Duodenal mucosa (tissue), 2 donors: ENCODE measurements around the gene HSPB1.

Experiments used
- H3K27ac ChIP-seq: one replicate; pipeline ENCODE4 v1.7.0; 2013; ENCODE audit warnings: low read depth, low read length
- H3K27me3 ChIP-seq, 2 donors: one replicate each; pipeline ENCODE4 v1.7.0; 2013; ENCODE audit warnings: low read length in 2 of 2, control low read depth in 1 of 2; ENCODE audit not compliant: insufficient read depth in 2 of 2, control insufficient read depth in 1 of 2
- H3K36me3 ChIP-seq, 2 donors: one replicate each; pipeline ENCODE4 v1.7.0; 2013; ENCODE audit warnings: low read length in 2 of 2, control low read depth in 1 of 2; ENCODE audit not compliant: insufficient read depth in 2 of 2, control insufficient read depth in 1 of 2
- H3K4me1 ChIP-seq, 2 donors: one replicate each; pipeline ENCODE4 v1.7.0; 2013; ENCODE audit warnings: low read length in 2 of 2, control low read depth in 1 of 2; ENCODE audit not compliant: insufficient read depth in 2 of 2, control insufficient read depth in 1 of 2
- H3K4me3 ChIP-seq, 2 donors: one replicate each; pipeline ENCODE4 v1.7.0; 2013; ENCODE audit warnings: low read length in 2 of 2, low read depth in 1 of 2
- H3K9ac ChIP-seq, 2 donors: one replicate each; pipeline ENCODE4 v1.7.0; 2013; ENCODE audit warnings: low read length in 2 of 2, low read depth in 1 of 2
- H3K9me3 ChIP-seq, 2 donors: one replicate each; pipeline ENCODE4 v1.7.0; 2013; ENCODE audit warnings: low read length in 2 of 2, control low read depth in 1 of 2; ENCODE audit not compliant: control insufficient read depth in 1 of 2

HSPB1 gene

DNA sequence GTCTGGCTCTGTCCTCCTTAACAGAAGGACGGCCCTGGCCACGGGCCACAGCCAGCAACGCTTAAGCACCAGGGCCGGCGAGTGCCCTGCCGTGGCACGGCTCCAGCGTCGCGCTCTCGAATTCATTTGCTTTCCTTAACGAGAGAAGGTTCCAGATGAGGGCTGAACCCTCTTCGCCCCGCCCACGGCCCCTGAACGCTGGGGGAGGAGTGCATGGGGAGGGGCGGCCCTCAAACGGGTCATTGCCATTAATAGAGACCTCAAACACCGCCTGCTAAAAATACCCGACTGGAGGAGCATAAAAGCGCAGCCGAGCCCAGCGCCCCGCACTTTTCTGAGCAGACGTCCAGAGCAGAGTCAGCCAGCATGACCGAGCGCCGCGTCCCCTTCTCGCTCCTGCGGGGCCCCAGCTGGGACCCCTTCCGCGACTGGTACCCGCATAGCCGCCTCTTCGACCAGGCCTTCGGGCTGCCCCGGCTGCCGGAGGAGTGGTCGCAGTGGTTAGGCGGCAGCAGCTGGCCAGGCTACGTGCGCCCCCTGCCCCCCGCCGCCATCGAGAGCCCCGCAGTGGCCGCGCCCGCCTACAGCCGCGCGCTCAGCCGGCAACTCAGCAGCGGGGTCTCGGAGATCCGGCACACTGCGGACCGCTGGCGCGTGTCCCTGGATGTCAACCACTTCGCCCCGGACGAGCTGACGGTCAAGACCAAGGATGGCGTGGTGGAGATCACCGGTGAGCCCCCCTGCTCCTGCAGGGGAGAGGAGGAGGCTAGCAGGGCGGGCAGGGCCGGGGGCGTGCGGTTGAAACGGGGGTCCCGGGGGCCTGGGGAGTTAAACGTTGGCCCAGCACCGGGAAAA is at the start of gene HSPB1:
Gene HSPB1, plus strand, starts transcription at position 327 of the 855 bp plus-strand sequence. Its CDS starts 40 bp downstream, at position 367.
- no peaks in the 10 kb centered on the region for H3K36me3 ChIP-seq
- peak within 1 kb of the TSS; percentile 98 for H3K27ac ChIP-seq
- H3K4me3 ChIP-seq = peak within 1 kb of the TSS; percentile 77 to 79
- peaks cover 20 to 26% of the 10 kb centered on the region in 2 donors for H3K4me1 ChIP-seq
- H3K9me3 ChIP-seq = no peaks in the 10 kb centered on the region
- peak within 1 kb of the TSS; percentile 92 to 96 for H3K9ac ChIP-seq
- H3K27me3 ChIP-seq = no peaks in the 10 kb centered on the region

DNA sequence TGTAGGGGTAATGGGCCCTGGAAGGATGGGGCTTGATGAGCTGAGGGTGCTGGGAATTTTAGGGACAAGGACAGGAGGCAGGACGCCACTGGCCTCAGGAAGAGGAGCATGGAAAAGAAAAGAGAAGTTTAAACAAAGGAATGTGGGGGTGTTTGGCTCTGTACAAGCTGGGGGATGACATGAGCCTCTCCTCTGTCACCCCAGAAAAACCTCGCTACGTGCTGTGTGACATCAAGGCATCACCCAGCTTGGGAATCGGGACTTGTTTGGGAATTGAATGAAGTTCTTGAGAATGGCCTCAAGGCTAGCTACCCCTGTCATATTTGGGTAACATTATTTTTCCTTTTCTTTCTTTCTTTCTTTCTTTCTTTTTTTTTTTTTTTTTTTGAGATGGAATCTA is 47.7 kb upstream of the HSPB1 start:
- H3K9me3 ChIP-seq = no peaks in the 10 kb centered on the region
- H3K9ac ChIP-seq = no peak overlapping the region
- no peak overlapping the region for H3K27ac ChIP-seq
- no peaks in the 10 kb centered on the region for H3K36me3 ChIP-seq
- H3K4me1 ChIP-seq = no peaks in the 10 kb centered on the region
- no peak overlapping the region for H3K4me3 ChIP-seq
- peaks cover 7 to 9% of the 10 kb centered on the region in 2 donors for H3K27me3 ChIP-seq

DNA sequence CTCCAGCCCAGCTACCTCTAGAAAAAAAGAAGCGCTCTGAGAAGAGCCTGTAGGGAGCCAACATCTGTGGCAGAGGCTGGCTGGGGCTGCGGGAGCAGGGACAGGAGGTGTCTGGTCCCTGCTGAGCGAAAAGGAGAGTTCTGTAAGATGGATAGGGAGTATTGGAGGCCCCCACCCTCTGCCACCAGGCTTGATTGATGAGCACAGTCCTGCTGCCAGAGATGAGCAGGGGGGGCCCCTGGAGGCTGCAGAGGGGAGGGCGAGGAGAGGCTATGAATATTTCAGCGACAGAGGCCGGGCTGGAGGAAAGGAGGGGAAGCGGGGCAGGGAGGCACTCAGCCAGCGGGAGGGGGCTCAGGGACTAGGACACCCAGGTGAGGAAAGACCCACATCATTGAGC is 44.5 kb upstream of the HSPB1 start:
- no peaks in the 10 kb centered on the region for H3K9me3 ChIP-seq
- H3K4me3 ChIP-seq = no peak overlapping the region
- no peaks in the 10 kb centered on the region for H3K36me3 ChIP-seq
- H3K27me3 ChIP-seq = peaks cover 10 to 18% of the 10 kb centered on the region in 2 donors
- no peak overlapping the region for H3K9ac ChIP-seq
- no peak overlapping the region for H3K27ac ChIP-seq
- no peaks in the 10 kb centered on the region for H3K4me1 ChIP-seq

DNA sequence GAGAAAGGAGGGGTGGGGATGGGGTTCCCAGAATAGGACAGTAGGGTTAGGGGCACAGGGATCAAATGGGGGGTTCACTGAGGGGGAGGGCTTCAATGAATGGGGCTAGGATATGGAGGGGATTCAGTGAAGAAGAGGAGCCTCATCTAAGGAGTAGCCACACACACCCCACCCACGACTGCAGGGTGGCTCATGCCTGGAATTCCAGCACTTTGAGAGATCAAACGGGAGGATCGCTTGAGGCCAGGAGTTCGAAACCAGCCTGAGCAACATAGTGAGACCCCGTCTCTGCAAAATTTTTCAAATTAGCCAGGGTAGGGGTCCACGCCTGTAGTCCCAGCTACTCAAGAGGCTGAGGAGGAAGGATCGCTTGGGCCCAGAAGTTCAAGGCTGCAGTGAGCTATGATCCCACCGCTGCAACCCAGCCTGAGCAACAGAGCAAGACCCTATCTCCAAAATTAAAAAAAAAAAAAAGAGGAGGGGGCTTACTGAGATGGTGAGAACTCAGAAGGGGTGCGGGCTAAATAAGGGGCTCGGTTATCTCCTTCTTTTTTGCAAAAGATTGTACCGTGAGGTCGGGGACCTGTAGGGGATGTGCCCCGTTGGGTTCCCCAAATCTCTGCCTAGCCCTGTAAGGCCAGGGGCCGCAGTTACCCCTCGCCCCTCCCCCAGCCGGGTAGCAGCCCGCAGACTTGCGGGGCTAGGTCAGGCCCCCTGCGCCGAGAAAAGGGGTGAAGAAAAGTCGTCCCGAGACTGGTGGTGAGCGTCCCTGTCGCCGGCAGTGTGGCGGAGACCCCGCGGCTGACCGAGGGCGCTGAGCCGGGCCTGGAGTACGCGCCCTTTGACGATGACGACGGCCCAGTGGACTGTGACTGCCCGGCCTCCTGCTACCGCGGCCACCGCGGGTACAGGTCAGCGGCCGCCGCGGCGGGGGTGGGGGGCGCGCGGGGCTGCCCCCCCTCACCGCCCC is 43.1 kb upstream of the HSPB1 start:
- Histone ChIP-seq H3K27me3 (peaks cover 10 to 18% of the 10 kb centered on the region in 2 donors), H3K27ac (no peak overlapping the region), H3K4me3 (no peak overlapping the region), H3K9me3 (no peaks in the 10 kb centered on the region), H3K9ac (no peak overlapping the region), H3K36me3 (no peaks in the 10 kb centered on the region), H3K4me1 (no peaks in the 10 kb centered on the region)

DNA sequence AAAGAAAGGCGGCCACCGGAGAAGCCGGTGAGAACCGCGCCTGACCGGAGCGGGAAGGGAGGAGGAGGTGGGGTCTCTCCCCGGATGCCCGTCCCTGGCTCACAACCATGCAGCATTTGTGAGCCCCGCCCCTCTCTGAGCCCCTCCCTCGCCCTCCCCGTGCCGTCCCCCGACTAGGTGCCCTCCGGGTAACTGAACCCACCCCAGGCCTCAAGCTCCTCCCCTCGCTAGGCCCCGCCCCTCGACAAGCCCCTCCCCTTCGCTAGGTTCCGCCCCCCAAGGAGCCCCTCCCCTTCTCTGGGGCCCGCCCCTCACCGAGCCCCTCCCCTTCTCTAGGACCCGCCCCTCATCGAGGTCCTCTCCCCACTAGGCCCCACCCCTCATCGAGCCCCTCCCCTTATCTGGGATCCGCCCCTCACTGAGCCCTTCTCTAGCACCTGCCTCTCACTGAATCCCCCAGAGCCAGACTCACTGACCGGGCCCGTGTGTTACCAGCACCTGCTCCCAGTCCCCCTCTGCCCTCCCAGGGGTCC is 42.2 kb upstream of the HSPB1 start:
- H3K9me3 ChIP-seq = no peaks in the 10 kb centered on the region
- no peak overlapping the region for H3K9ac ChIP-seq
- H3K36me3 ChIP-seq = no peaks in the 10 kb centered on the region
- peaks cover 10 to 18% of the 10 kb centered on the region in 2 donors for H3K27me3 ChIP-seq
- no peak overlapping the region for H3K27ac ChIP-seq
- no peak overlapping the region for H3K4me3 ChIP-seq
- no peaks in the 10 kb centered on the region for H3K4me1 ChIP-seq

DNA sequence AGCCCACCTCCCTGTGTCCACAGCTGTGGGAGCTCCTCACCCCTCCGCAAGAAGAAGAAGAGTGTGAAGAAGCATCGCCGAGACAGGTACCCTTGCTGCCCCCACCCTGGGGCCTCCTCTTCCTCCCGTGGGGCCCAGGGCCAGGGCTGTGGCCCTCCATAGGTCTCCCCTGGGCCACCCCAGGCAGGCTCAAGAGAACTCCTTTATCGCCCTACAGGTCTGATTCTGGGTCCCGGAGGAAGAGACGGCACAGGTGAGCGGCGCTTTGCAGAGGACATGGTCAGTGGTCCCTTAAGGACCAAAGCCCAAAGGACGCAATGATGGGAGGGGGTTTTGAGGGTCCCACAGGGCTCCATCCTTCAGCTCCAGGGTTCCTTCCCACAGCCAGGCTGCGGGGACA is 41.1 kb upstream of the HSPB1 start:
- Histone ChIP-seq H3K27ac (no peak overlapping the region), H3K9me3 (no peaks in the 10 kb centered on the region), H3K27me3 (peaks cover 10 to 18% of the 10 kb centered on the region in 2 donors), H3K9ac (no peak overlapping the region), H3K36me3 (no peaks in the 10 kb centered on the region), H3K4me1 (no peaks in the 10 kb centered on the region), H3K4me3 (no peak overlapping the region)

DNA sequence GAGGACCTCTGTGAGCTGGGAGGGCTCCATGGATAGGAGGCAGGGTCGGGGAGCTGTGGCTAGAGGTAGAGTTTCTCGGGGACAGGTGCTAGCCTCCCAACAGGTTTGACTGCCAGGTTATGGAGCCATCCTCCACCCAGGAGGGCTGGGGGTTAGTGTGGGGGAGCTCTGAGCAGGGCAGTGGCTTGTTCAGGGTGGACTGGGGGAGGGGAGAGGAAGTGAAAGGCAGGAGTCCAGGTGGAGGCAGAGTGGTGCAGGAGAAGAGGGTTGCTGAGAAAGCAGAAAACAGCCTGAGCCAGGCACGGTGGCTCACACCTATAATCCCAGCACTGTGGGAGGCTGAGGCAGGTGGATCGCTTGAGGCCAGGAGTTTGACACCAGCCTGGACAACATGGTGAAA is 40.5 kb upstream of the HSPB1 start:
- Histone ChIP-seq H3K4me1 (no peaks in the 10 kb centered on the region), H3K4me3 (no peak overlapping the region), H3K27me3 (peaks cover 14 to 22% of the 10 kb centered on the region in 2 donors), H3K36me3 (no peaks in the 10 kb centered on the region), H3K27ac (no peak overlapping the region), H3K9me3 (no peaks in the 10 kb centered on the region), H3K9ac (no peak overlapping the region)

DNA sequence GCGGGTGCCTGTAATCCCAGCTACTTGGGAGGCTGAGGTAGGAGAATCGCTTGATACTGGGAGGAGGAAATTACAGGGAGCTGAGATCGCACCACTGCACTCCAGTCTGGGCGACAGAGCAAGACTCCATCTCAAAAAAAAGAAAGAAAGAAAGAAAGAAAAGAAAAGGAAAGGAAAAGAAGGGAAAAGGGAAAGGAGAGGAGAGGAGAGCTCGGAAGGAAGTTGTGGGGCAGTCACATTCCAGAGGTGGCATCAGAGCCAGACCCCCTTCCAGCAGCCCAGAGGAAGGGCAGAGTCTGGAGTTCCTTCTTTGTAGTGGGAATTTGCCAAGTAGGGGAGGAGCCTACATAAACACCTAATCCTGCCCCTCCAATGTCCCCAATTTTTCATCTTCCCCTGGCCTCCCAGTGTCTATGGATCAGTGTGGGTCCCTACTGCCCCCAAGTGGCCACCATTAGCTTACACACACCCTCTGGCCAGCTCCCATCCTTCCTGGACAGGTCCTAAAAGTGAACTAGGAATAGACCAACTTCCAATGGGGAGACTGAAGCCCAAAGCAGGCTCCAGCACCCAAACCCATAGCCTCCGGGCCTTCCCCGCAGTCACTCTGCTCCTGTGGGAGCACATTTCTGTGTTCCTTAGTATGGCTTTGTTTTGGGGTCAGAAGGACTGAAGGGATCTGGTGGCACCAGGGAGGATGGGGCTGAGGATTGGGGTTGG is 39.6 kb upstream of the HSPB1 start:
- Histone ChIP-seq H3K36me3 (no peaks in the 10 kb centered on the region), H3K4me1 (no peaks in the 10 kb centered on the region), H3K9ac (no peak overlapping the region), H3K27me3 (peaks cover 17 to 25% of the 10 kb centered on the region in 2 donors), H3K4me3 (no peak overlapping the region), H3K9me3 (no peaks in the 10 kb centered on the region), H3K27ac (no peak overlapping the region)

DNA sequence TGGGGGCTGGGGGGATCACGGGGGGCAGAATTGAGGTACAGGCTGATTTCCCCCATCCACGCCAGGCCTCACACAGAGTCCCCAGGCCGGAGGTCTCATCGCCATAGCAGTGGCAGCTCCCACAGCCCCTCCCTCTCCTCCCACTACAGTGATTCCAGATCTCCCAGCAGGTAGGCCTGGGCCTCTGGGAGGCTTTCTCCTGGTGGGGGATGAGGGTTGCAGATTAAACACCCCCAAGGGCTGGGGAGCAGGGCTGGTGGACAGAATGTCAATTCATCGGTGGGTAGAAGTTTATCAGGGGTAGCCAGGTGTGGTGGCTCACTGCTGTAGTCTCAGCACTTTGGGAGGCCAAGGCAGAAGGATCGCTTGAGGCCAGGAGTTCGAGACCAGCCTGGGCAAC is 37.2 kb upstream of the HSPB1 start:
- peaks cover 28 to 35% of the 10 kb centered on the region in 2 donors for H3K27me3 ChIP-seq

More for the DNA sequence above, 37.2 kb upstream of the HSPB1 start:
- H3K4me1 ChIP-seq = no peaks in the 10 kb centered on the region
- H3K36me3 ChIP-seq = no peaks in the 10 kb centered on the region
- H3K9ac ChIP-seq = no peak overlapping the region
- H3K4me3 ChIP-seq = no peak overlapping the region
- no peak overlapping the region for H3K27ac ChIP-seq
- H3K9me3 ChIP-seq = no peaks in the 10 kb centered on the region
